NCI-H2081 (cell line): Measurements from ENCODE around the gene AHI1.

ENCODE experiments used
- DNase-seq, 2 experiments: peaks; one replicate each; lab custom pipeline; 2025; lab: John Stamatoyannopoulos, UW

AHI1 gene

DNA sequence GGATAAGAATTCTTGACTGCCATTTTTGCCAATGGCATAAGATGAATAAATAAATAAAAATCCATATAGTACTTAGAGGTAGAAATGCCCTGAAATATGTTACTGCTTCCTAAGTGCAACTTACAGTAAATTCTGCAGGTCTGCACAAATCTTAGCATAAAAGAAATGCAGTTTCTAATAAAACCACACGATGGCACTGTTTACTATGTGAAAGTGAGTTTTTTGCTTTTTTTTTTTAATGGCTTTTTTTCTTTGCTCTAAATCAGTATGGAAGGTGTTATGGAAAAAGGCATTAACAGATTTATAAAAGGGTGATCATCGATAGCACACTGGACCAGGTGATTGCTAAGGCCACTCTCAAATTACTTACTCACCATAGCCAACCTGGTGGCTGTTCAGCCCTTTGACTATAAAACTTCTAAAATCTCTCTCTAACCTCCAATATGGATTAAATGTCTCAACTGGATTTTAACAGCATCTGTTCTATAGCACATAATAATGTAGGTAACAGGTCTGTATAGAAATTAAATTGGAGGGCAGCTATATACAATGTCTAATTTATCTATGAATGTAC, 45.8 kb downstream of the AHI1 start:
- DNase-seq = peak; percentile 8 to 17

DNA sequence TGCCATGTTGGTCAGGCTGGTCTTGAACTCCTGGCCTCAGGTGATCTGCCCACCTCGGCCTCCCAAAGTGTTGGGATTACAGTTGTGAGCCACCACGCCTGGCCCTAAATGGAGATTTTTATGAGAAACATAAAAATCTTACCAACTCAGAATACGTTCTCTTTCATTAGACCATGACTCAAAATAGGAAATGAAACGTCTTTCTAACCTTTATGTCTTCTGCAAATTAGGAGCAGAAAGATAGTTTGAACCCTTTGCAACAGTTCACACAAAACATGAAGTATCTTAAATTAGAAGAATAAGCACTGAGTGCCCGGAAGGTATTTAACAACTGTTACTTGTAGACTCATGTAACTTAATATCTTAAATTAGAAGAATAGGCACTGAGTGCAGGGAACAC, 48.3 kb downstream of the AHI1 start:
- no peak for DNase-seq

DNA sequence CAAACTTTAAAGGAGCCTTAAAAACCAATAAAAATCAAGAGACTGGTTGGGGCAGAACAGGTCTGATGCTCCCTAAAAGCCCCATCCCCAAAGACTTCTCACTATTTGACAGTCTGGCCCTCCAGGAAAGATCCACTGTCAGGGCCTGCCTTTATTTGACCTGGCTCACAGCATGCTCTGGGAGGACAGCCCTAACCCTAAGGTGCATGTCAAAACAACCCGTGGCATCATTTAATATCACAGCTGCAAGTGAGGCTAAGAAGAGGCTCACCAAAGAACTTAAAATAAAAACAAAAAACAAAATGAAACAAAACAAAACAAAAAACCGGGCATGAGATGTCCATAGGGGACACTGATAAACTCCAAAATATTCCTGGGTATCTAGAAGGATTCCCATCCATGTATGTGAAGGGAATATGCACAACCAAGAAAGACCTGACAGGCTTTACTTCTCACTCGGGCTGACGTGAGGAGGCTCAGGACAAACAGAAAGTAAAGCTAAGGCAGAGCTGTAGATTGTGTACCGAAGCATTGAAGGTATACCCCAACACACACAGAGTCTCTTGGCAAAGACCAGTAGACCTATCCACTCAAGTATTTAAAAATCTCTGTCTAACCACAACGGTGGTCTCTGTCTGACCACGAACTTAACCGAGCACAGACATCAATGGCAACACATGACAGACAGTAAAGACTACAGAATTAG, 57.3 kb downstream of the AHI1 start:
- no peak for DNase-seq

DNA sequence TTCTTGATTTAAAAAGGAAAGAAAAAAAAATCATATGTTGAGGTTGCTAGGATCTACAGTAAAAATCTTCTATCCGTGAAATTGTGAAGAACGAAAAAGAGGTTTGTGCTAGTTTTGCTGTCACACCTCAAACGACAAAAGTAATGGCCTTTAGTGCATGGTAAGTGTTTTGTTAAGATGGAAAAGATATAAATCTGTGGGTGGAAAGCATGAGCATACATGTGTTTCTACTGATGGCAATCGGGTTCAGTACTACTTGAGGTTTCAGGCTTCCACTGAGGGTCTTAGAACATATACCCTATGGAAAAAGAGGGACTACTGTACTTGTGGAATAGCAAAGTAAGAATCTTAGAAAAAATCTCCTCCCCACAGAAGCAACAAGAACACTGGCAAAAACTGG, 58.0 kb downstream of the AHI1 start:
- no peak for DNase-seq

DNA sequence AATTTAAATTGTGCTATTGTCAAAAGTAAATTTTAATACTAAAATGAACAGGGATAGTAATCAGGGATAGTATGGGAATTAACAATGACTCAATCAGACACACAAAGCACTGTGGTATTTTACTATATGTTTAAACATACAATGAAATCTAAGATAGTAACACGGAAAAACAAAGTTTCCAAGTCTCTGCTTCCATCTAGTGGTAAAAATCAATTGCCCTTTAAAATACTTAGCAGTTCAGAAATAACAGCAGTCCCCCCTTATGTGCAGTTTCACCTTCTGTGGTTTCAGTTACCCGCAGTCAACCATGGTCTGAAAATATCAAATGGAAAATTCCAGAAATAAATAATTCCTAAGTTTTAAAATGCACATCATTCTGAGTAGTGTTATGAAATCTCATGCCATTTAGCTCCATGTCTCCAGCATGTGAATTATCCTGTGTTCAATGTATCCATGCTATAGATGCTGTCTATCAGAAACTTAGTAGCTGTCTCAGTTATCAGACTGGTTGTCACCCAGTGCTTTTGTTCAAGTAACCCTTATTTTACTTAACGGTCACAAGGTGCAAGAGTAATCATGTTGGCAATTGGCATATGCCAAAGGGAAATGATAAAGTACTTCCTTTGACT, 58.5 kb downstream of the AHI1 start:
- DNase-seq = peak in 1 of 2 experiments; percentile 11

DNA sequence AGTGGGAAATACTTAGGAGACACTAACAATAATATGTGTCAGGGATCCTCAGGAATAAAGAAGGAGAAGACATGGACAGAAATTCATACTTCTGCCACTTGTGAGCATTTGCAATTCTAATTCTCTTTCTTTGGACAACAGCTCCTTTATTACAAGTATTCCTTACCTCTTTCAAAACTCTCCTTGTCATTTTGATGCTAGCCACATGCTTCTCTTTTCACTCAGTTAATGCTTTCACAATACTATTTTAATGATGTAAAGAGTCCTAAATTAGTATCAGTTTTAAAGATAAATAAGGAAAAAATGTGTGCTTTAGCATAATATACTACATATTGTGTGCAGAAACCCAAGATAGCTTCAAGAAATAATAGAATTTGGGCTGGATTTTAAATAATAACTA, 62.5 kb downstream of the AHI1 start:
- no peak for DNase-seq

DNA sequence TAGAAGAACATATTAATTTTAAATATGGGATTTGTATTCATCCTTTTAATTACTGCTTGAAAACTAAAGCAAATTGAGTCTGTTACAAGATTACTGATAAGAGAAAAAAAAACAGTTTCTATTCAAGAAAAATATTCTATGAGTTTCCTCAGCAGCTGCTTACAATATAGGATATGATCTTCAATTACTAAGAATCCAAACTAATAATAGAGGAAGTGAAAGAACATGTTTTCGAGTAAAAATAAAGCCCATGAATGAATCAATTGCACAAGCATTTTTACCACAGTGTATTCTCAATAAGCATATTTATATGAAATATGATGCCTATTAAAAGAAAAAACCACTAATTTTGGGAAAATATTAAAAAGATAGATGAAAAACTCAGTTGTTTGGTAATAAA, 63.4 kb downstream of the AHI1 start:
- no peak for DNase-seq

DNA sequence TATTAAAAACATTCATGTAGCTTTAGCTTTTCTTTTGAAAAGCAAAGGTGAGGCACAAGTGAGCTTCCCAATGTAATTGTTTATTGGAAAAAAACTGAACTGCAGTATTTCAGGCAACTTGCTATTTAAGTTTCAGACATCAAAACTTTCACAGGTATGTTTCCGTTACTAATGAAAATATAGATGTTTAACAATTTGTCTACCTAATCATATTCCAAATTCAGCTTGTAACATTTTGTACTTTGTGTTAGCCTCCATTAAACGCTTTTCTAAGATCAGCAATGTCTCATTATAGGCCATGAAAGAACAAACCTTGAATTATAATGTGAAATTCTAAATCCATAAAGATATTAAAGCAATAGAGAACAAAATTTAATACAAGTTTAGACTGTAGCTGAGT, 69.5 kb downstream of the AHI1 start:
- no peak for DNase-seq

DNA sequence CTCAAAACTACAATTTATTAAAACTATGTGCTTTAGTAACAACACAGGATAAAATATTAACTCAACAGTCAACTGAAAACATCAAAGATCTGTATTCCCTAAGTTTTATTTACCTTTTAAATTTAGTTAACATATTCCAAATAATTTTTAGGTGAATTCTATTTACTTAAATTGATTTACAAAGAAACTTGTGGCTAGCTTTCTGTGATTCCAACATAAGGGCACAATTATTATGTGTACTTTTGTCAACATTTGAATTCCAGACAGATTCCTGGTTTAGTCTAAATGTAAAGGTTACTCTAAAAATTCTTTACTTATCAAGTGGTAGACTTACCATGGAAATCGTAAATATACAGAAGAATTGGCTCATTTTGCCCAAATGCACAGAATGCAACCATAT, 70.7 kb downstream of the AHI1 start:
- no peak for DNase-seq

DNA sequence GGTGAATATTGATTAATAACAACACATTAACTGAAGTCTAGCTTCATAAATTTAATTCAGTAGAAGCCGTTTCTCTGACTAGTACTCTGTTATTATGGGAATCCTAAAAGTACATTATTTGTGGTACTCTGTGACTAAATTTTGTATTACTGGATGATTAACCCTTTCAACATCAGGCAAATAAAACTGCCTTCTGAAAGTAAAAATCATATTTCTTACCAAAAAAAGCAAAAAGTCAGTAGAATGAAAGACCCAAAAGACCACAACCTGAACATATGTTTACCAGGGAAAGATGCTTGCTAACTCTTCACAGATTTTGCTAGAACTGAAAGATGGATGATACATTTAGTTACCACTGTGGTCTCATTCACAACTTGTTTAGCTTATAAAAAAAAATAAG, 73.2 kb downstream of the AHI1 start:
- DNase-seq = no peak

DNA sequence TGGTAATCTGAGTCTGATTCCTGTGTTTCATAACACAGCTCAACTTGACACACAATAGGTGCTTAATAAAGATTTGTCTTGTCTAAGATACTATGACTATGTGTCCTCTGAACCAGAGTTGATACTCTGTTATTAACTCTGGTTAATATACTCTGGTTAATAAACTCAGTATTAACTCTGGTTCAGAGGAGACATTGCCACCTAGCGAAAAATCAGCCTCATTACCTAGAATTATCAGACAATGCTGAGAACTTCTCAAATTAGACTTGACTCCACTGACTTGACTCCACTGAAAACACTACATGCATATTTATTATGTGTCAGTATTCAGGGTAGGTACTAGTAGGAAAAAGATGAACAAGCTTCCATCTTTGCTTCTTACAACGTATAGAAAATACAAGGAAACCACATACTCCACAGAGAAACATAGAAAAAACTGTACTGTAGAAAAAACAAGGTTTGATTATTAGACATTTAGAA, 73.9 kb downstream of the AHI1 start:
- DNase-seq = peak; percentile 1 to 45

DNA sequence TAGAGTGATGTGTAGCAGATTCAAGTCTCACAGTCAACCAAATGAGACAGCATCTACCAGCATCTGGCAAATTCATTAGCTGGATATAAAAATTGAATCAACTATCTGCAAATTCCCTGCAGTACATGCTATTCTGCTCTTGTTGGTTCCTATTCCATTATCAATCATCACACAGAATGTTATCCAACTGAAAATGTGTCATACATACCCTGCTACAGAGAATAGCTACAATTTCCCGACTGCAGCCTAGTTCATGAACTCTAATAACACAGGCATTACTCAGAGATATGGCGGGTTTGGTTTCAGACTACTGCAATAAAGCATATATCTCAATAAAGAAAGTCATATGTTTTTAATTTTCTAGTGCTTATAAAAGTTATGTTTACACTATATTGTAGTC, 78.4 kb downstream of the AHI1 start:
- DNase-seq = no peak

DNA sequence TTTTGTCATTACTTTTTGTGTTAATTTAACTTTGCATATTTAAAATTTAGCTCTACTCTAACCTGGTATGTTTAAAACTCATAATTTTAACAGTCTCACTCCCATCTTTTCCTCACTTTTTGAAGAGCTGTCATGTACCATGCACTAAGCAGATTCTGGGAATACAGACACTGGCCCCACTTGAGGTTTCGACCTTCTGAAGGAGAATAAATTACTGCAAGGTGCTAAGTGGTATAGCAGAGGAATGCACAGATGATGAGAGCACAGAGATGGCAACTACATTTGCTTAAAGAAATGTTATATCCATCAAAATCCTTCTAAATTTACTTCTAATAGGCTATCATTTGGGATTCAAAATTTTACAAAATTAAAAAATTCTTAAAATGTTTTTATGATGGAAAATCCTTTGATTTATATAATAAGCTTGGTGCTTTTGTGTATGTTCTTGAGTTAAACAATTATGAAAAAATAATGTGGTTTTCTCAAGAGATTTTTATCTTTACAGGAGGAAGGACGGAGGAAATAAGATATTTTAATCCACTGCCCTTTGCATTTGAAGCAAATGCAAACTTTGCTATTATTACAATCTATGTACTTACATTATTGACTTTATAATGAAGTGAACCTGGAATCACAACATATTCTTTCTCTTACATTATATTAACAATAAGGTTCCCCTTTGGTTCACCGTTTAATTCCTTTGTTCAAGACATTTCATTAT, 79.3 kb downstream of the AHI1 start:
- no peak for DNase-seq

DNA sequence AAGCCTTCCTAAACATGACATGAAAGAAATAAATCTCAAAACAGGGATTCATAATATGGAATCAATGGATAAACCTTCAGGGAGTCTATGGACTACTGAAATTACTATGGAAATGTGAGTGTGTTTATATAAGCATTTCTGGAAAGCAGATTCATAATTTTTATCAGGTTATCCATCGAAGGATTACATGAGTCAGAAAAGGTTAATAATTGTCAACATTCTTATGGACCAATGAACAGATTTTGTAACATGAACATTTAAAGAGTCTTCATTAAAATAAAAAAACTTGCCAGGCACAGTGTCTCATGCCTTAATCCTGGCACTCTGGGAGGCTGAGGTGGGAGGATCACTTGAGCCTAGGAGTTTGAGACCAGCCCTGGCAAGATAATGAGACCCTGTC, 84.8 kb downstream of the AHI1 start:
- DNase-seq = no peak

DNA sequence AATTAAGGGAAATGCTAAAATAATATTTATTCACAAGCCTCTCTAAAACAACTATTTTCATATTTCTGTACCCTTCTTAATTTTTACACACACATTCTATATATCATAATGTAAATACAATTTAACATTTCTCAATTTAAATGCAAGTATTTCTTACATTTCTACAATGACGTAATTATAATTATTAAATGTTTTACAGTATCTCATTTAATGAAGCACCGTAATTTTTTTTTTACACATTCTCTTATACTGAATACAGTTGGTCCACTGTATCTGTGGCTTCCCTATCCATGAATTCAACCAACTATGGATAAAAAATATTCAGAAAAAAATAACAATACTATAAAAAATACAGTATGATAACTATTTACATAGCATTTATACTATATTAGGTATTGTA, 85.7 kb downstream of the AHI1 start:
- no peak for DNase-seq

DNA sequence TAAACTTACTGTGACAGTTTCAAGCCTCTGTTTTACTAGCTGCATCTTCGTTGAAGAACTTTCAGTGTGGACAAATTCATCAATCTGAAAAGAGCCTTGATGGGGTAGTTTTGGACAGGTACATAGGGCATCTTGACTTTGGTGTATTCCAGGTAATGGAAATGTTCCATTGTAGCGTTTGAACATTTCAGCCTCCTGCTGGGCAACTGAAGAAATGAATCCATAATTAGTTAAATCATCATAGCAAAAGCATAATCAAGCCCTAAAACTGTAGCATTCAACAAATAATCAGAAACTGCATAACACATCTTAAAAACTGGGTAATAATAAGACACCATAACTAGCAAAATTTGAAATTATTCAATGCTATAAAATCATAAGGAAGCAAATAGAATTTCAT, 86.2 kb downstream of the AHI1 start:
- DNase-seq = no peak

DNA sequence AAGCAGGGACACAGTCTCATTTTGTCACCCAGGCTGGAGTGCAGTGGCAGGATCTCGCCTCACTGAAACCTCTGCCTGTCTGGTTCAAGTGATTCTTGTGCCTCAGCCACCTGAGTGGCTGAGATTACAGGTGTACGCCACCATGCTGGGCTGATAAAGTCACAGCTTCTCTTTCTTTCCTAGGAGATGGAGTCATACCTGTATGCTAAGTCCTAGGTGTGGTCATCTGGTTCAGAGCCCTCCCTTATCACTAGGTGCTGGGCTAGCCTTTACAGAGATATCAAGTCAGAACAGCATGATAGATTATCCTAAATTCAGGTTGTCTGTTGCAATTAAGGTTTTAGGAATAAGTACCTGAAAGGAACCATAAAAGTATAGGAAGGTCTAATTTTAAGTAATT, 86.7 kb downstream of the AHI1 start:
- no peak for DNase-seq

DNA sequence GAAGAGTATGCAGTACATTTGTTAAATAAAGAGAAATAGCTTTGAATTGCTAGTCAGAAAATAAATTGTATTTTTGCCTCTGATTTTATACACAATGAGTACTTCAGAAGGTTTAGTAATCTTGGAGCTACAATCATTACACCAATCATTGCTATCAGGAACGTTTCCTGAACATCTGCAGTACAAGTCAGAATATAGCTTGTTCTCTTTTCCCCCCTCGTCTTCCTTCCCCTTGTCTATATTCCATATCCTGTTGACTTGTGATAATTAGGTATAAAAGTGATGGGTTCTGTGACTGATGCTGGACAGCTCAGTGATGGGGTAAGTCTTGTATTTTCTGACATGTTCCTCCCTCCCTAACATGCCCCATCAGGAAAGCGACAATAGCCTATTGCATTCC, 94.0 kb downstream of the AHI1 start:
- DNase-seq = no peak

DNA sequence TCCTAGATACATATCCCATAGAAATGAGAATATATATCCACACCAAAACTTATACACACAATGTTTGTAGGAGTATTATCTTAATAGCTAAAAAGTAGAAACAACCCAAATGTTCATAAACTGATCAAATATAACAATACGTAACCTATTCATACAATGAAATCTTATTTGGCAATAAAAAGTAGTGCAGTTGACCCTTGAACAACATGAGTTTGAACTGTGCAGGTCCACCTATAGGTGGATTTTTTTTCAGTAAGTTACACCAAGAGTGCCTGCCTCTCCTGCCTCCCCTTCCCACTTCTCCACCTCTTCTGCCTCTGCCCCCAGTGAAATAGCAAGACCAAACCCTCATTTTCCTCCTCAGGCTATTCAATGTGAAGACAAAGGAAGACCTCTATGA, 95.2 kb downstream of the AHI1 start:
- DNase-seq = no peak

DNA sequence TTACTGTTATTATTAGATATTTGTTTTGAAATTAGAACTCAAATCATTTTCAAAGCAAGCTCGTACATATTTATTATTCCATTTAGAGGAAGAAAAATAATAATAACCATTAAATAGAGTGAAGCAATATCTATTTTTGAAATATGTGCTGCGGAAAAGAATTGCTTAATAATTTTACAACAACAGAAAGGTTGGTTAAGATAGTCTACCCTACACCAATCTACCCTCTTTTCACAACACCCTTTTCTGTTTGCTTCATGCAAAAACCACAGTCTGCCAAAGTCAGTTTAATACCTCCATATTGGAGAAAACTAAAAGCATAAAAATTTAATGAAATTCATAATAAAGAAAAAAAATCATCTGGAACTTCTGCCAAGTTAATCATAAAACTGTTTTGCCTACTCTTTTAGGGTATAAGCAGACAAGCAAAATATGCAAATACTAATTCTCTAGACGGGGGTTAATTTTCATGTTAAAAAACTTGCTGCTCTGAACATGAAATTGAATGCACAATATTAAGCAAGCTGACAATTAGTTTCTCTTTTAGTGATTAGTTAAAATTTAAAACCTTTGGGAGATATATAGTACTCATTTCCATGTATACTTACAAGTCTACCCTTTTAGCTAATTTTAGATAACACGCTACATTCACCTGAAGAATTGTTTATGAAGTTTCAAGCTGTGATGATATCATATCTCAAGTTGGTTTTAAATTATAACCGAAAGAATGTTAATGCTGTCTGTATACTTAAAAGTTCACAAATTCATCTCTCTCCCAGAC, 100.2 kb downstream of the AHI1 start:
- no peak for DNase-seq

DNA sequence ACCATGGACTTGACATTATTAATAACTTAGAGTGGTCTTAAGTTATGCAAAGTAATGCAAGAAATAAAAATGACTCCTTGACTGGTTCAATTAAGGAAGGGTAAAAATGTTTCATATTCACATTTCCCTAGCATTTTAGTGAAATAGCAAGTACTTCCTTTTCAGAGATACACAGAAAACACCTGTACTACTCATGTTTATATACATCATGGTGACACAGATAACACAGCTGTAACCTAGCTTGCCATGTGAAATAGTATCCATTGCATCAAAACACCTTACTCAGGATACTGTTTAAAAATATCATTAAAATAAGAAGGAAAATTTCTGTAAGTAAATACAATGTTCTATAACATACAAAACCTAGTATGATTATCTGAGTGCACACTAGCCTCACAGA, 102.4 kb downstream of the AHI1 start:
- DNase-seq = no peak

DNA sequence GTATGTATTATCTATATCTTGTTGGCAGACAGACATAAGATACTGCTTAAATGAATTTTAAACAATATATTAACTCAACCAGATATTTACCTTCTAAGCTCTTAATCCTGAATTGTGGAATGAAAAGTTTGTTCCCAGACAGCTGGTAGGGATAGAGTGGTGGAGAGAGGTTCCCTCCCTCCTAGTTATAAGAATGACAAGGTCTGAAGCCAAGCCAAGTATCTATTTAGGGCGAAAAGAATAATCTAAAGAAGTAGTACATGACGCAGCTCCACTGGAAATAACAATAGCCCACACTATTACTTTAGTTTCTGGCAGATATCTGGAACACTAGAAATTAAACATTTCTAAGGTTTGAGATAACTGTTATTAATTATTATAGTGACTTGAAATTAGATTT, 104.3 kb downstream of the AHI1 start:
- DNase-seq = no peak
